GM12873 (cell line): ENCODE data around the gene SLC12A3.

Experiments
- TF ChIP-seq, protein P1 (sequence below): IDR thresholded peaks from 2 replicates; pipeline ENCODE4 v1.5.1; 2012; ENCODE audit warnings: low read depth, mild to moderate bottlenecking, moderate library complexity, low read length, control low read depth; ENCODE audit not compliant: insufficient read depth; ENCODE audit errors: missing control alignments

Gene SLC12A3

DNA sequence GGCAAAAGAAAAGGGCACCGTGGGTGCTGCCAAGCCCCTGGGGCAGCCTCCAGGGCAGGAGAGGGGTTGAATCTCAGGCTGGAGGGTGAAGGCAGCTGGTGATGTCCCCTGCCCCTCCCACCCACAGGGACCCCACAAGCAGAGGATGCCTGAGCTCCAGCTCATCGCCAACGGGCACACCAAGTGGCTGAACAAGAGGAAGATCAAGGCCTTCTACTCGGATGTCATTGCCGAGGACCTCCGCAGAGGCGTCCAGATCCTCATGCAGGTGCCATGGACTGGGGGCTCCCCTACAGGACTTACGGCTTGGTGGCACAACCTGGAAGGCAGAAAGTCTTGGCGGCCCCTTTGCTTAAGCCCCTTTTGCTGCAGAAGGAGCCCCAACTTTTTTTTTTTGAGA lies 21.8 kb downstream of the SLC12A3 start:
- TF ChIP-seq, protein P1, sequence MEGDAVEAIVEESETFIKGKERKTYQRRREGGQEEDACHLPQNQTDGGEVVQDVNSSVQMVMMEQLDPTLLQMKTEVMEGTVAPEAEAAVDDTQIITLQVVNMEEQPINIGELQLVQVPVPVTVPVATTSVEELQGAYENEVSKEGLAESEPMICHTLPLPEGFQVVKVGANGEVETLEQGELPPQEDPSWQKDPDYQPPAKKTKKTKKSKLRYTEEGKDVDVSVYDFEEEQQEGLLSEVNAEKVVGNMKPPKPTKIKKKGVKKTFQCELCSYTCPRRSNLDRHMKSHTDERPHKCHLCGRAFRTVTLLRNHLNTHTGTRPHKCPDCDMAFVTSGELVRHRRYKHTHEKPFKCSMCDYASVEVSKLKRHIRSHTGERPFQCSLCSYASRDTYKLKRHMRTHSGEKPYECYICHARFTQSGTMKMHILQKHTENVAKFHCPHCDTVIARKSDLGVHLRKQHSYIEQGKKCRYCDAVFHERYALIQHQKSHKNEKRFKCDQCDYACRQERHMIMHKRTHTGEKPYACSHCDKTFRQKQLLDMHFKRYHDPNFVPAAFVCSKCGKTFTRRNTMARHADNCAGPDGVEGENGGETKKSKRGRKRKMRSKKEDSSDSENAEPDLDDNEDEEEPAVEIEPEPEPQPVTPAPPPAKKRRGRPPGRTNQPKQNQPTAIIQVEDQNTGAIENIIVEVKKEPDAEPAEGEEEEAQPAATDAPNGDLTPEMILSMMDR: no peak

DNA sequence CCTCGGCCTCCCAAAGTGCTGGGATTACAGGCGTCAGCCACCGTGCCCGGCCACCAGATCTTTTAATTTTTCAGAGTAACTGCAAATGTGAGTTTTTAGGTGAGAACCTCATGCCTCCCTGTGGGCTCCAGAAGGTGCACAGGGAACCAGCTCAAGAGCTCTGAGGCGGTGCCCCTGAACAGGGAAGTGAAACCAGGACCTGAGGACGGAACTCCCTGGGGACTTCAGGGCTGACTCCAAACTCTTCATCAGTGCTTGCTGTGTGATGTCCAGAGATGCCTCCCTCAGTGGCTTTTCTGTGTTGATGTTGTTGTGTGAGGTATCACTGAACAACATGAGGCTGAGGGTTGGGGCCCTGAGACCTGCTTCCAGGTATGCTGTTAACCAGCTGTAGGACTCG lies 23.8 kb downstream of the SLC12A3 start:
- TF ChIP-seq, protein P1: no peak

DNA sequence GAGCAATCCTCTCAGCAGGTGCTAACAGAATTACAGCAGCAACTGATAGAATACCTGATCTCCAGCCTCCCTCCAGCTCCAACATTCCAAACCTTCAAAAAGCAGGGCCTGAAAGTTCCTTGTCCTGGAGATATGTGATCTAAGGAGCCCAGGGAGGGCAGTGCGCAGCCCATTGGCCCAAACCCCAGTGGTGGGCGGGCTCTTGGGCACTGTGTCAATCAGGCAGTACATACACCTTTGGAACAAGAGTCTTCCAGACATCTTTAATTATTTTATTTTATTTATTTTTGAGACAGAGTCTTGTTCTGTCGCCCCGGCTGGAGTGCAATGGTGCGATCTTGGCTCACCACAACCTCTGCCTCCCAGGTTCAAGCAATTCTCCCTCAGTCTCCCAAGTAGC lies 24.2 kb downstream of the SLC12A3 start:
- TF ChIP-seq, protein P1: no peak

DNA sequence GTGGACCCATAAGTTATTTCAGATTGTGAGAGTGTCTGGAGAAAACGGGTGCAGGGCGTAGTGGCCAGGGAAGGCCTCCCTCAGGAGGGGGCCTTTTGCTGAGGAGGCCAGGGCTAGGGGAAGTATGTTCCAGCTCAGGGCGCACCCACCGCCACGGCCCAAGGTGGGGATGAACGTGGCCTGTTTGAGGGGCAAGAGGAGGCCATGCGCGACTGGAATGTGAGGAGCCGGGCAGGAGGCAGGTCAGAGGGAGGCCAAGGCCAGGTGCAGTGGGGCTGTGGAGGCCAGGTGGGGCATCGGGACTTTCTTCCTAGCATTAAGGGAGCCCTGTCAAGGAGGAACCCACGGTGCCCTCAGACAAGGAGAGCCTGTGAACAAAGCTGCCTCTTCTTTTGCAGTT lies 26.7 kb downstream of the SLC12A3 start:
- TF ChIP-seq, protein P1: no peak

DNA sequence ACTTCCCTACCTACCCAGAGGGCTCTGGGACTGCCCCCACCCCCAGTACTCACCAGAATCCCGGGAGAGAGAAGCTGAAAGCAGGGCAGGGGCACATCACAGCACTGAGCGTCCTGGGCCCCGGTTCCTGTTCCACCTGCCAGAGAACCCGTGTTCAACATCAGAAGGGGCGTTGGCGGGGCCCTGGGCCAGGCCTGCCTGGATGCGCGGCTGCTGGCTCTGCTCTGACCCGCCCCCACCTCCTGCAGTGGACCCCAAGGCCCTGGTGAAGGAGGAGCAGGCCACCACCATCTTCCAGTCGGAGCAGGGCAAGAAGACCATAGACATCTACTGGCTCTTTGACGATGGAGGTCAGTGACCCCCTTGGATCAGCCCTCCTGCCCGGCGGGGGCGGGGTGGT lies 27.7 kb downstream of the SLC12A3 start:
- TF ChIP-seq, protein P1: no peak

DNA sequence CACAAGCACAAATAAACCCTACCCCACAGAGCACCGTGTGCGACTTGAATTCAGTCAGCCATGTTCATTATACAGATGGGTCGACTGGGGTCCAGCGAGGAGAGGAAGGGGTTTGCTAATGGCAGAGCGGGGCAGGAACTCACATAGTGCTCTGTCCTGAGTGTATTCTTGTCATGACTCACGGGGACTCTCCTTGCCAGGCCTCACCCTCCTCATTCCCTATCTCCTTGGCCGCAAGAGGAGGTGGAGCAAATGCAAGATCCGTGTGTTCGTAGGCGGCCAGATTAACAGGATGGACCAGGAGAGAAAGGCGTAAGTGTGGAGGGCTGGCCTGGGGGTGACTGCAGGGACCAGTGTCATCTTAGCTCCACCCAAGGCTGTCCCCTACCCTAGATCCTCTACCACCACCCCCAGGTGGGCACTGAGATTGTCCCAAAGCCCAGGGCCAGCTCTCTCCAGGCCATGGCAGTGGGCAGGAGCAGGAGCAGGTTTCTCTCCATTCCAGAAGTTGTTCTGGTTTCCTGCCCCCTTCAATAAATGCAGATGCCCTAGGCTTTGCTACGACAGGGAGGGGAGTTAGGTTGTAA lies 29.4 kb downstream of the SLC12A3 start:
- TF ChIP-seq, protein P1: no peak

DNA sequence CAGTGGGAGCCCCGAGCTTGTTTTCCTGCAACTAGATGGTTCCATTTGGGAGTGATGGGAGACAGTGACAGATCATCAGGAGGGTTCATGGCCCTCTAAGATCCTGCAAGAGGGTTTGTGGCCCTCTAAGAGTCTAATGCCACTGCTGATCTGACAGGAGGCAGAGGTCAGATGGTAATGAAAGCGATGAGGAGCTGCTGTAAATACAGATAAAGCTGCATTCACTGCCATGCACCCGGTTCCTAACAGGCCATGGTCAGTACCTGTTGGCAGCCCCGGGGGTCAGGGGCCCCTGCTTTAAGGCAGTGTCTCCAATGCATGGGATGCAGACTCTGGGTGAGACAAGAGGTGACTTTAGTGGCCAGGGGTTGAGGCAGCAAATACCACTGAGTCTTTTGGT lies 30.8 kb downstream of the SLC12A3 start:
- TF ChIP-seq, protein P1: no peak
